Stimulated activated CD4-positive, alpha-beta T cell treated with anti-CD3 and anti-CD28 coated beads, Interleukin-1b, Interleukin-23, amount 100 ng/mL, for 48 hours (primary cell): ENCODE measurements around the gene CD58.
"Not testable (repeated sequence)": the region's sequence is repeated elsewhere in the genome, so short reads cannot be mapped to it uniquely, and the experiment has no call there.

Source experiments
- DNase-seq: peaks from one replicate; pipeline ENCODE4 v3.0.0-alpha.2; 2020

CD58 gene

DNA sequence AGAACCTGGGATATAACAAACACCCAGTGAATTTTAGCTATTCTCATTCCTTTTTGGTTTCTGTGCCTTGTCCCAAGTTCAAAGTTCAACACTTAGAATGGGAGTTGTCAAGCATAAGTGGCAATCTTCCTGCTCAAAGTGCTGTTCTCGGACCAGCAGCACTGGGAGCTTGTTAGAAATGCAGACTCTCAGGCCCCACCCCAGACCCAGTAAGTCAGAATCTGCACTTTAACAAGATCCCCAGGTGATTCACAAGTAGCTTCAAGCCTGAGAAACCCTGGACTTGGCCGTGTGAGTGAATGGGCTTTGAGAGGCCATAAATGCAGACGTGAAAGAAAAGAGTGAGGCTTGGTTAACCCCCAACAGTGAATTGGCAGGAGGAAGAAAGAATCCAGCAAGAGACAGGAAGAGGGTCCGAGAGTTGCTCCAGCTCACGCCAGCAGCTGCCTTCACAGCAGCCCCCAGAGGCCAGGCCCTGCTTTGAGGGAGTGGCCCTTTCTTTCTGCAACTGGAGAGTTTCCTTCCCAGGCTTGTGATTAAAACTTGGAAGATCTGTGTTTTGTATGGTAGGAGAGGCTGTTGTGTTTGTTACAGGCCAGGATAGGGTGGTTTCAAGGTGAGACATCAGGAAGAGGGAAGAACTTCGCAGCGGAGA is 21.3 kb upstream of the CD58 start:
- DNase-seq: not testable (repeated sequence)

DNA sequence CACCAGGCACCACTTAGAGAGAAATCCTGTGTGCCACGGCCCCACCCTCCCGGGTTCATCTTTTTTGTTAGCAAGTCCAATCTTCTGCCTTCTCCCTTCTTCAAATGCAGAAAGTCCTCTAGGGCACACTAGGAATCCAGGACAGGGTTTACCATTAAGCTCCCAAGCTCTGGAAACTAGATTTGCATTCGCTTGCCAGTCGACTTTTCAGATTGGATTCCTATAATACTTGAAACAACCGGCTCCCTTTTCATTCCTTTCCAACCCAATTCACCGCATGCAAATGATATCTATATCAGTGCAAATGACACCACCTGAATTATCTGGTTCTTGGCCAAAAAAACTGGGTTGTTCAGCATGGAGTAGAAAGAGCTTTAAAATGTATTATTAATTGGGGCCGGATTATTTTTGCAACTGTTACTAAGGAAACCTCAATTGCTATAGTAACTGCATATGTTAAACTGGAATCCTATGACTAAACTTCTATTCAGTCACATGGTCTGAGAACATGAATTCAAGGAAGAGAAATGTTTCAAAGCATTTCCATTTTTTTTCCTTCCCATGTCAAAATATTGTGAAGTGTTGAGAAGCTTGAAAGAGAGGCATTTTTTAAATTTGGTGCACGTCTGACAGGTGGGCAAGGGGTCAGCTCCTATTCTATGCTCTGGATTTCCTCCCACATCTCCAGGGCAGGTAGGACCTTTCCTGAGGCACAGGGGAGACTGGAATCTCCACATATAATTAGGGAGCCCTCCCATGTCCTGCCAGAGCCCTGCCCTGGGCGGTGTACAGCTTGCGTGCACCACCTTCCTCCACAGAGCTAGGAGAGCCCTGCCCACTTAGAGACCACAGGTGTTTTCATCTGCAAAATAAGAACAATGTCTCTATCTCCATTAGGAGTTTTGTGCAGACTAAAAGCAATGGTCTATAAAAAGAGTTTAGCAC is 20.5 kb upstream of the CD58 start:
- DNase-seq: not testable (repeated sequence)

DNA sequence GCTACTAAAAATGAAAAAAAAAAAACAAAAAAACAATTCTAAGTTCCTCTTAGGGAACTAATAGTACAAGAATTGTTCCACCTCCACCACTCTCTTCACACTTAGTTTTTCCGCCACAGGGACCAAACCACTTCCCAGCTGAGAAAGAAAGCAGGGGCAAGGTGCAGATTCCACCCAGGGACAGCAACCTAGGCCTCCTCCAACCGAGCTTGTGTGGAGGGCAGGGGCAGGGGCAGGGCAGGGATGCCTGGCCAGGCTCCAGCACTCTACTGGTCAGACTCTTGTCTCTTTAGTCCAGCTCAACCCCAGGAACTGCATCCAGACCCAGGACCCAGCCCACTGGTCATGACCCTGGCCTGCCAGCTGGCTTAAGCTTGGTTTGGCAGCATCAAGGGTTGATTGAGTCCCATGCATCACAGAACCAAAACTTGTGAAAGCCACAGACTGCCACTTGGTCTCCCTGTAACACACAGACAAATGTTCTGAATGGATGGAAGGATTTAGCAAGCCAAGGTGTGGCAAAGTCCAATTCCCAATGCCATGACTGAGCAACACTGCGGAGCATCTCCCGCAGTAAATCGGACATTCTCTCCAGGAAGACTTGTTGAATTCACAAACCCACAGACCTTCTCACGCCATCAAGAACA is 19.7 kb upstream of the CD58 start:
- DNase-seq: not testable (repeated sequence)

DNA sequence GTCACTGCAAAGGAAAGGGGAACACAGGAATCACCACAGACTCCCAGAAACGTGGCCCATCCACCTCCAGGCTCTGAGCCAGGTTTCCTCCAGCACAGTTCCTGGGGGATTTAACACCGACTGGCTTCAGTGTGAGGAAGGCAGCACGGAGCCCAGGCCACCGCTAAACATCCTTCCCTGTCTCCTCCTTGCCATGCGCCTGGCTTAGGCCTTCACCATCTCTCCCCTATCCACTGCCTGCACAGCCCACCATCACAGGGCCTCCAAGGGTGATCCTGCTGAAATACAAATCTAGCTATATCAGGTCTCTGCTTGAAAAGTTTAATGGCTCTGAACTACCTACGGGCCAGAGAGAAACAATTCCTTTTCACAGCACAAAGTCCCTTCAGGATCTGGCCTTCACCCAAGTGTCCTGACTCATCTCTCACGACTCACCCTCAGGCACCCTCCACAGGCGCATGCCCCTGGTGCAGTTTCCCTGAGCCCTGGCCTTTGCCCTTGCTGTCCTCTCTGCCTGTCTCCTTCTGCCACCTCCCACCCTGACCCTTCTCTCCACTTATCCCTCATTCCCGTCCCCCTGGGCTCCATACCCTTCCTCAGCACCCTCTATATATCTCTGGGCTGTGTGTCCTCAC is 18.4 kb upstream of the CD58 start:
- DNase-seq: not testable (repeated sequence)

DNA sequence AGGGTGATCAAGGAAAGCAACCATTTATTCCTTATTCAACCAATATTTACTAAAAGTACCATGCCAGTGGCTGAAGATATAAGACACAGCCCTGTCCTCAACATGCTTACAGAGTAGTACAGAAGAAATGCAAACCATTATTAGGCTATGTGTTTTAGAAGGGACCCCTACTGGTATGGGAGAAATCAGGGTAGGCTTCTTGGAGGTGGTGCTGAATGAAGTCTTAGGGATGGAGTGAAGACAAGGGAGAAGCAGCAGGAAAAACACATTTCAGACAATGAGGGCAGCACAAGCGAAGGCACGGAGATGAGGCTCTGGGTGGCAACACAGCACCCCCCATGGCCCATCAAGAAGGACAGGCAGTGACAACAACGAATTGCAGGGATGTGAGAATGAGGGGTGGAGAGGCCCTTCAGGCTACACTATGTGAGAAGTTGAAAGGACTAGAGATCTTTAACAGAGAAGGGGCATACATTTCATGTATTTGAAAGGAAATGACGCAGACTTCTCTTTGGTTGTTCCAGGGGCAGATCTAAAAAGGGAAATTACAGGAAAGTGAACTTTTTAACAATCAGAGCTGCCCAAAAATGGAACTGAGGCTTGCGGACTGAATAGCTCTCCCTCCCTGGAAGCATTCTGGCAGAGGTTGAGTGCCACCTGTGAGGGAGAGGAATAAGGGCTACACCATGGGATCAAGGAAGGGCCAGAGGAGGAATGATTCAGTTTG is 16.8 kb upstream of the CD58 start:
- no peak for DNase-seq

DNA sequence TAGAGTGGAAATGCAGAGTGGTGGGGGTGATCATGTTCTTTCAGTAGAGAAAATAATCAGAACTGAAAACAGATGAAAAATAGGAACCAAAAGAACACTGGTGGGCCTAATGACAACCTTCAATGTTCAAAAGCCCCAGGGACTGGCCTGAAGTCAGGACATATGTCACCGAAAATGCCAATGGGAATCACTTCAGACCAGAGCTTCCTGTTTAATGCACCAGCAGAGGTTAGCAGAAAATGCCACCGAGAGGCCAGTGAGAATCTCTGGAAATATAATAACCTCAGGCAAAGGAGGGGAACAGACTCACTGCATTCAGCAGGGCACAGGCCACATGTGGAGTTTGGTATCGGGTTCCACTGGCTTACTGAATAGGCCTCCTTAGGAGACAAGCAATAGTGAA is 15.9 kb upstream of the CD58 start:
- DNase-seq: no peak

DNA sequence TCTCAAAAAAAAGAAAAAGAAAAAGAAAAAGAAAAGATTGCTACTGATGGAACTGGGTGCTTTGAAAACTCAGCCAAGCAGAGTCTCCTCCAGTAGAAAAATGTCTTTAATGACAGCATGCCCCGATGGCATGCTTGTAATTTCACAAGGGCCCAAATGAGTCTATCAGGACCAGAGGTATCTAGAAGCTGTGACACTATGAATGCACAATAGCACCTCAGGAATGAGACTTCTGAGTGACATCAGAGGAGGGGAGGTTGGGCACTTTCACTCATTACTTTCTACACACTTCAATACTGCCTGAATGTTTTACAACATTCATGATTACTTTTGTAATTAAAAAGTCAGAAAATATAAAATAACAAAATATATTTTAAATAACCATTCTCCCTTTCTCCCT is 15.1 kb upstream of the CD58 start:
- no peak for DNase-seq

DNA sequence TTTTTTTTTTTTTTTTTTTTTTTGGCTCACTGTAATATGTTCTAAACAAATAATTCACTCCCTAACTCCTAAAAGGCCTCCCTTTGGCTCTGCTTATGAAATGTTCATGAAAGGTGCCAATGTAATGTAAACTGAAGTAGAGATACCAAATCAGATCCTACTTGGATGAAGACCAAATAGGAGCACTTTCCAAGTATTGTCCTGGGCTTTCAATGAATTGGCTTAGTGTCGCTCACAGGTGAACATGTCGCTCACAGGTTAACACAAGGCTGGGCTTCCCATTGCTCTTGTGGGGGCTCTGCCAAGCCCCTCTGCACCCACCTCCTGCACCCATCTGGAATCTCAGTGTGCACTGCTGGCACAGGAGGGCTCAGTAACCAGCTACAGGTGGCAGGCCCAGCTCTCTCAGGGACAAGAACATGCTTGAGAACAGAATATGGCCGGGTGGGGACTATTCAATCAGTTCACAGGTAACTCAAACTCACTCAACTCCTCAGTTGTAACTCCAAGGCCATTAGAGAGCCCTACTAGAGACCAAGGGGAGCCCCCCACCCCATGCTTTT is 10.6 kb upstream of the CD58 start:
- no peak for DNase-seq

DNA sequence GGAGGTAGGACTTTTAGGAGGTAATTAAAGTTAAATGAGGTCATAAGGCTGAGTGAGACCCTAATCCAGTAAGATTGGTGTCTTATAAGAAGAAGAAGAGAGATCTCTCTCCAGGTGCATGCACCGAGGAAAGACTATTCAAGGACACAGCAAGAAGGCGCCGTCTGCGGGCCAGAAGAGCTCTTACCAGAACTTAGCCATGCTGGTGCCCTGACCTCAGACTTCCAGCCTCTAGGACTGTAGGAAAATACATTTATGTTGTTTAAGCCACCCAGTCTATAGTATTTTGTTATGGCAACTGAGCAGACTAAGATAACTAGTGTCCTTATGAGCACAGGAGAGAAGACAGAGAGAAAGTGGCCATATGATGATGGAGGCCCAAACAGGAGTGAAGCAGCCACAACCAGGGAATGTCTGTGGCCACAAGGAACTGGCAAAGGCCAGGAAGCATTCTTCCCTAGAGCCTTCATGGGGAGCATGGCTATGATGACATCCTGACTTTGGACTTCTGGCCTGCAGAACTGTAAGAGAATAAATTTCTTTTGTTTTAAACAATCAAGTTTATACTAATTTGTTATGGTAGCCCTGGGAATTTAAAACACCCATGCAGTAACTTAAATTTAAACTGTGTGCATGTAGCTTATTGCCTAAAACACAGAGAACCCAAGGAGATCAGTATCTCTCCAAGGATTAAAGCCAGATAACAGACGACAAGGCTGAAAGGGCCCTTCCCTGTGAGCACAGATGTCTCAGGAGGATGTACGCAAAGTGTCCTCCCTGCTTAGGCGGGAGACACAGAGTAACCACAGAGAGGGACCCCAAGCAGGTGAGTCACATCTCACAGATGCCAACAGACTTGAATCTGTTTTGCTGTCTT is 9.9 kb upstream of the CD58 start:
- DNase-seq: no peak

DNA sequence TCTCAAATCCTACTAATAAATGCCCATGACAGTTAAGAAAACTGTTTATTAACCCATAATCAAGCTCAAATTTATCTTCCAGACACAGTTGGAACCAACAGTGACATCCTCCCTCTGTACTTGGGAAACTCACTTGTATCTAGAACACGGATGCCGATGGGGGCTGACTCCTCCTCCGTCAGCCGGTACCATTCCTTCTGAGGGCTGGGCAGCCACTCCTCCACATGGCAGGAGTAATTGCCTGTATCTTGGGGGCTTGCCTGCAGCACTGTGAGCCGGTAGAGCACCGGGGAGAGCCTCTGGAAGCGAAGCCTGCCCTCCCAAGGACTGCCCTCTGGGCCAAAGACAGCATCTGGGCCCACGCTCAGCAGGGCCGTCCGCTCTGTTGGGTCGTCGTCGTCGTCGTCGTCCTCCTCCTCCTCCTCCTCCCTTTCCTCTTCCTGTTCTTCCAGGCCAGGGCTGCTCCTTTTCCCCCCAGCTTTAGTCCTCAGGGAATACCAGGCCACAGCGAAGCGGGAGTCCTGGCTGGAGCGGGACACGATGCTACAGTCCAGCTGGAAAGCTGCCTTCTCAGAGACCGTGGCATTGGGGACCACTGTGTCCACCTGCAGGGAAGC is 8.5 kb upstream of the CD58 start:
- no peak for DNase-seq

DNA sequence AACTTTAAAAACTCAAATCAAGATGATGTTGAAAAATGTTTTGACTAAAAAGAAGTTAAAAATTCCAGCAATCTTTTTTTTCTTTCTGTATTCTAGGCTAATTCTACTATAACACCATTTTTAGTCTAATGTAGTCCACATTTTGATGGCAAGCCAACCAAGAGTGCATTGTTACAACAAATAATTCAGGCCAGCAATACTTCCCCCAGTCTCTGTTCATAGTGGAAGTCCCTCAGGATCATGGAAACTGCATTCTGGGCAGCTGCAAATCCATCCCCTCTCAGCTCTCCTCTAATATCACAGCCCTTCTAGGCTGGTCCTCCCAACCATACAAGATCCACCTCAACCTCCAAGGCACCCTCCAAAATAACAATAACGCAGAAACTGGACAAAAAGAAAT is 7.8 kb upstream of the CD58 start:
- no peak for DNase-seq

DNA sequence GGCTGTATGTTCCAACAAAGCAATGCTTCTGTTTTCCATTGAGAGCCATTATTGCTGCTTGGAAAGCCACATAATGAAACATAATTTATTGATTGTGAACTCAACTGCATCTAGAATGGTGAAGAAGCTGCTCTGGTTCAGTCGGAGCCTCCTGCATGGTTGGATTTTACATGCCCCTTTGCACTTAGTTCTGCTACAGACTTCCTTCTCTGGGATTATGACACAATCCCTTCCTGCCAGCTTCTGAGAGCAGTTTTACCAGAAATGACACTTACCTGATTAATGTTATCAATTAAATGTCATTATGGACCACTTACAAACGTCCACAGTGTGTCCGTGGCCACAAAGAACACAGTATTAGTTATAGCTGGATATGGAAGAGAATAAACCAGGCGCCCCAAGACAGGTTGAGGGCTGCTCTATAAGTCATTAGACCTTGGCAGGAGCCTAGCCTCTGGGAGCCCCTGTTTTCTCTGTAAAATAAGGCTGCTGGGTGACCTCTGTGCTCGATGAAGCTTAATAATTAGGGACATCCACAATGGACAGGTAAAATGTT is 7.0 kb upstream of the CD58 start:
- DNase-seq: no peak

DNA sequence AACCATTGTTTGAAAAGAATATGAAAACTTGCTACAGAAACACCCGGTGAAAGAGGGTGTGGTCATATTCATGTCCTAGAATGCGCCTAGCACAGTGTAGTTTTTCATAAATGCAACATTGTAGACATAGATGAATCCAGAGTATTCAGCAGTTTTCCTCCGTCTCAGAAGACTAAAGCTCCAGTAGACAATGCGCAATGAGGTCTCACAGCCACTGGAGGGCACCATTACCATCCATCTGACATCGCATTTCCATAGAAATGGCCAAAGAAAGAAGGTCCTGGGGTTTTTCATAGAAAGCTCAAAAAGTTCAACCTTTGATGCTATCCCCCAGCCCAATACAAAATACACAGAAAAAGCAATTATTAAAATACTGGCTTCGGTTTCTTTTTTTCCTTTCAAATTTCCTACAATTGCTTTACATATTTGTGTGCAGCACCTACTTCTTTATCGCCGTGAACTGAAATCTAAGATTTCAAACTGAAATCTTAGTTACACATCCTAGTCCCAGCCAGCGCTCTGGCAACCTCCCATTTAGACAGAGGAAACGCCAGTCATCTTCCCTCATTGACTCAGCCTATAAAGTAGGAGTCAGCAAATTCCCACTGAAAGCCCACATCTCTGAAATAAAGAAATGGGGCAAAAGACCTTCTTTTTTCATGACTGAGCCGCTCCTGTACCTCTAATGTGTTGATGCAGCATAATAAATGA is 3.9 kb upstream of the CD58 start:
- peak; percentile 55 for DNase-seq

DNA sequence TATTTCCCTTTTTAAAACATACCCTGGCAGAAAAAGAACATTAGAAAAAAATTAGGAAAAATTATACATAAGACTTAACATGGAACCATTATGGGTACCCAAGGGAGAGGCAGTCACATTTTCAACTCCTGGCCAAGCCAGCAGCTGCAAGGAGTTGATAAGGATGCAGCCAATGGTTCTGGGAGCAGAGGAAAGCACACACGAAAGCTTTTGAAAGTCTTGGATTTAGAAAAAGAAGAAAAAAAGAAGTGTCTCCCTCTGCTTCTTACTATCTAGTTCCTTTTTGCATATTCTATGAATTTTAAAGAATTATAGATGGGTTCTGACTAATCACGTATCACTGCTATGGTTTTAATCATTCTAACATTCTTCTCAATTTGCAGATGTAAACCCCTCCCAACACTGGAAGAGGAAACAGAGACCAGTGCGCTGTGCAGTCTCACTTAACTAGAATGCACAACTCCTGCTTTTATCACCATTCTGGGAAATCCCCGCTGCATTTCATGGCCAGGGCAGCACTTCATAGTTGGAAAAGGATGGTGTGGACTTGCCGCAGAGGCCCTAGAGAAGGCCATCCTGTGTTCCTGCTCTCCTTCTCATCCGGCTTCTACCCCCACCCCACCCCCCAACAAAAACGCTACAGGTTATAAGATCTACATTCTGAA is 2.7 kb upstream of the CD58 start:
- DNase-seq: no peak

DNA sequence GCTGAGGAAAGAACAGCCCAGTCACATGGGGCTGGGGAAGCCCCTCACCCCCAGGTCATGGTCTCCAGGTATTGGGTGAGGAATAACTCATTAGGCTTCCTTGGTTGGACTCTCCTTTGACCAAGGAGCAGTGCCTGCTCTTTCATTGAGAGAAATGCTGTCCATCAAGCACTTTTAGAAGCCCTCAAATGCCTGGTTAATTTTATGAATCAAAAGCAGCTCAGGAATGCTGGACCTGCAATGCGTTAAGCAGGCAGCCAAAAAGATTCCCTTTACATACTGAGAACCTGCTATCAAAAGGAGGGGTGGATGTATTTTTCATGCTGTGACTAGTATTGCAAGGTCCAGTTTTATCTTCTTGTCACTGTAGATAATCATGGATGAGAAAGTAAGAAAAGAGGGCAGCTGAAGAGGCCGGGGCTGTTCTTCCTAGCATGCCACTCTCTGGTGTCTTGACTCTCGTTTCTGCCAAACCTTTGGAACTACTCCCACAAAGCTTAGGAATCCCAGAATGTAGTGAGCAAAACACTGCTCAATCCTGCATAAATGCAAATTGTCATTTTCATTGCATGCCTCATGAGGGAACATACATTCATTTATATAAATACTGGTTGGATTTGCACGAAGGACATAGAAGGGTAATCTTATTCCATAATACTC is 2.1 kb upstream of the CD58 start:
- no peak for DNase-seq

DNA sequence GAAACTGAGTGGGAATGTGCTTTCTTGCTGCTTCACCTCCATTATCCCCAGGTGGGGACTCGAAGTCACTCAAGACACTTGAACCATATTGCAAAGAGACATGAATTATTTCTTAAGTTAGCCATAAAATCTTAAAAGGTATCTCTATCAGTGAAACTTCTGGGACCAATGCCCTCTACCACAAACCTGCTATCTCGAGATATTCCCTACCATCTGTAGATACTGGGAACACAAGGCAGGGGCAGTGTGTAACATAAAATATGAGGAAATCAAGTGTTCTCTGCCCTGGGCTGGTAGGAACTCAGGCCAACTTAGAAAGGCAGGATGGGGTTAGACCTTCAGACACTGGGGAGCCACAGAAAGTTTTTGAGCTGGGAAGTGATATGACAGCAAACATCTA is 1.3 kb upstream of the CD58 start:
- no peak for DNase-seq

DNA sequence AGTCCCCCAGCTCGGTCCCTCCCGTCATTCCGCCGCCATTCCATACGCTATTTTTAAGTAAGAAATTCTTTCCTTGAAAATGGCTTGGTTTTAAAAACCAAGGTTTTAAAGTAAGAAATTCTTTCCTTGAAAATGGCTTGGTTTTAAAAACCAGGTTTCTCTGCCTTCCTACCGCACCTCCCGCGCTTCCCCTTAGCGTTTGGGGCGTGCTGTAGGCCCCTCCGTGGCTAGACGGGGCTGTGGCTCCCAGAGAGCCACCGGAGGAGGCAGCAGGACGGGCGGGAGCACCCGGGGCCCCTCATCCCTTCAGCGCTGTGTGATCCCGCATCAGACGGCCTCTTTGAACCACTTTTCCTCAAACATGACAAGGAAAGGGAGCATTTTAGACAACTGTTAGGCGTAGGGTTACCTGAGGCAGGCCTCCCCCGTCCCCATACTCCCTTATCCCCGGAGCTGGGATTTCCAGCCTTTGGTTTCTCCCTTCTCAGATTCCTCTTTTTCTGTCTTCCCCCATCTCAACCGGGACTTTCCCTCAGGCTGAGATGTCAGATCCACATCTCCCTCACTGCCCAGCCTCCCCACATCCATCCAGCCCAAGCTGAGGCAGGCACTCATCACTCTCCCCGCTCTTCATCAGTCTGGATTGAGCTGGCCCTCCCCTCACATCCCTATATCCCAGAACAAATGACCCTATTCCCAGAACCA is 541 bp upstream of the CD58 start:
- no peak for DNase-seq

DNA sequence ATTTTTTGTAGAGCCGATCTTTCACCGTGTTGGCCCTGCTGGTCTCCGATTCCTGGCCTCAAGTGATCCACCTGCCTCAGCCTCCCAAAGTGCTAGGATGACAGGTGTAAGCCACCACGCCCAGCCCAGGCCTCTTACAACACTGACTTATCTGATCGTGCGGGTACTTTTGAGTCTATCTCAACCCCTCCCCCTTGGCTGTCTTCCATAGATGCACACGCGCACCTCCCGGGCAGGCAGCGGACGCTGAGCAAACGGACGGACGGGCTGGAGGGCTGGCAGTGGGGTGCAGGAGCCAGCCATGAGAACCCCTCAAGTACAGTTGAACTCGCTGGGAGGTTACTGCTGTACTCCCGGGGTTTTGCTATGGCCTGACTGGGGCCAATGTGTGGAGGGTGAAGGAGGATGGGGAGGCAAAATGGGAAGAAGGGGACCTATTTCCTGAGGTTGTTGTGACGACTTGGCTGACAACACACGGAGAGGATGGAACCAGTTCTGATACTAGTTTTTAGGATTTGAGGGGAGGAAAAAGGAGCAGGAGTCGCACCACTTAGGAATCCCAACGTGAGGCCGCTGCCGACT is 959 bp downstream of the CD58 start:
- peak; percentile 27 for DNase-seq
